Measurements from ENCODE around the gene FIGLA. TPM values are rescaled to one million over a fixed set of nuclear protein-coding genes. Genes with fewer than 3 reads are reported as not detected.

FIGLA gene
- total and polyA plus RNA-seq, 2 of the 8 experiments (the other 6 are each of a cell fraction or from before 2014, with no cell fraction given), result not detected

DNA sequence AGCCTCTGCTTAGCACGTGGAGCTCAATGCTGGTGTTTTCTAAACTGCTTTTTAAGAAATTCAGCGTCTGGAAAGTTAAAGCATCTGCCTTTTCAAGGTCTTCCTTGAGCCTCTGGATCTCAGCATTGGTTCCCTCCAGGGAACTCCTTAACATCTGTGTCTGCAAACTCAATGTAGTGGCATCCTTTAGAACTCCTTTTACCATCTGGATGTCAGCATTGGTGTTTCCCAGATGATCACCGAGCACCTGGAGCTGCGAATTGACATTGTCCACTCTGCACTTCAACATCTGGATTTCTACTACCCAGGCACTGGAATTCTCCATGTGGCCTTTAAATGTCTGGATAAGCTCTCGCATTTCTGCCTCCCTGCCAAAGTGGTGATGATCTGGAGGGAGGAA, 26.3 kb upstream of the FIGLA start:
- no peaks in the 10 kb centered on the region for H4K20me1 ChIP-seq (replicated peaks in 1 of 2; ENCODE audit: control insufficient read depth in 1 of 2, insufficient read depth in 2 of 2, low read length in 2 of 2)
- no peaks in the 10 kb centered on the region for H3K23me2 ChIP-seq (ENCODE audit: low read depth, low read length)
- H3K36me3 ChIP-seq (ENCODE audit: control insufficient read depth in 2 of 4, insufficient read depth in 4 of 4, low read length in 3 of 4), result no peaks in the 10 kb centered on the region
- no peak overlapping the region for H3K27ac ChIP-seq (ENCODE audit: low read depth, low read length)
- no peak overlapping the region for H2AFZ ChIP-seq (ENCODE audit: low read length)
- H3K4ac ChIP-seq (replicated peaks; ENCODE audit: insufficient read length, low read depth, low read length), result no peak overlapping the region
- H3K56ac ChIP-seq (replicated peaks; ENCODE audit: insufficient read length, low read depth, low read length), result no peak overlapping the region
- H3K27me3 ChIP-seq (replicated peaks in 1 of 4; ENCODE audit: control insufficient read depth in 3 of 4, extremely low read depth in 1 of 4, insufficient read depth in 3 of 4, low read length in 3 of 4), result peaks cover 0 to 3% (median 0%) of the 10 kb centered on the region in 4 experiments; a peak in 2 of 7 replicates
- POLR2A ChIA-PET (ENCODE audit: partially characterized antibody), result no interaction called here
- H3K4me3 ChIP-seq (ENCODE audit: extremely low read depth in 1 of 4, insufficient read depth in 2 of 4, low read depth in 3 of 4, low read length in 4 of 4), result no peak overlapping the region
- H3K9me3 ChIP-seq (ENCODE audit: insufficient read depth in 2 of 2, low read depth in 1 of 2, low read length in 1 of 2), result no peaks in the 10 kb centered on the region
- H2BK15ac ChIP-seq (ENCODE audit: low read length), result no peak overlapping the region
- no peak overlapping the region for H3K14ac ChIP-seq (ENCODE audit: insufficient read length)
- FAIRE-seq (no peak), DNase-seq (ENCODE audit: low read depth in 1 of 2, low spot score in 2 of 2) (no peak)
- no peak overlapping the region for H2BK5ac ChIP-seq (ENCODE audit: low read depth, low read length)
- no peak overlapping the region for H2BK12ac ChIP-seq (ENCODE audit: low read depth, low read length)
- no peak overlapping the region for H2BK20ac ChIP-seq (ENCODE audit: low read length)
- CTCF ChIA-PET (ENCODE audit: partially characterized antibody), result interaction anchor here (0.7 to 1.3 kb wide), 6 partner anchors 16 to 122 kb away, joined by 3 to 4 read pairs (median 3); no protein-coding TSS in a partner anchor
- H3K9ac ChIP-seq (replicated peaks in 1 of 4; ENCODE audit: extremely low read depth in 1 of 4, low read depth in 3 of 4, low read length in 3 of 4), result no peak overlapping the region
- H3K23ac ChIP-seq (ENCODE audit: insufficient read length), result no peak overlapping the region
- H3K18ac ChIP-seq (ENCODE audit: extremely low read depth, low read length), result no peak overlapping the region
- H2BK120ac ChIP-seq (replicated peaks; ENCODE audit: low read depth, low read length), result no peak overlapping the region
- no peak overlapping the region for H4K8ac ChIP-seq (ENCODE audit: extremely low read depth, insufficient read depth, low read length)
- no peak overlapping the region for H4K91ac ChIP-seq (replicated peaks; ENCODE audit: insufficient read length, low read length)
- H4K5ac ChIP-seq (ENCODE audit: insufficient read length, low read depth, low read length), result no peak overlapping the region
- TF ChIP-seq SP4 (IDR thresholded peaks at IDR 0.05; ENCODE audit: low read length) (no peak), CHD2 (IDR thresholded peaks at IDR 0.05; ENCODE audit: low read length) (no peak), CTBP2 (IDR thresholded peaks at IDR 0.05; ENCODE audit: borderline replicate concordance, insufficient read depth, insufficient read length, low read length) (no peak), POLR2AphosphoS5 (IDR thresholded peaks at IDR 0.05; ENCODE audit: low read depth, low read length) (no peak), ASH2L (IDR thresholded peaks at IDR 0.05; ENCODE audit: low read length) (no peak), NANOG (IDR thresholded peaks at IDR 0.05; ENCODE audit: insufficient read depth, low read depth, low read length, poor library complexity, severe bottlenecking) (no peak), EZH2 (IDR thresholded peaks at IDR 0.05; ENCODE audit: low read depth, low read length, severe bottlenecking) (no peak), SP2 (IDR thresholded peaks at IDR 0.05; ENCODE audit: low read length) (no peak), RBBP5 (IDR thresholded peaks at IDR 0.05; ENCODE audit: borderline replicate concordance, low read depth, low read length) (no peak), CBX8 (IDR thresholded peaks at IDR 0.05; ENCODE audit: borderline replicate concordance, low read depth, low read length) (no peak), HDAC2 (IDR thresholded peaks at IDR 0.05; ENCODE audit: borderline replicate concordance in 1 of 2, low read depth in 2 of 2, low read length in 2 of 2) (no peak), NRF1 (IDR thresholded peaks at IDR 0.05; ENCODE audit: low read depth, low read length) (no peak)
- WGBS, 2 experiments (ENCODE audit: extremely low coverage in 1 of 2, insufficient coverage in 1 of 2, insufficient read length in 1 of 2, insufficient replicate concordance in 2 of 2, low coverage in 1 of 2, low lambda C conversion rate in 2 of 2, missing lambda C conversion rate in 1 of 2), result 85% methylated on average over 5 of the region's 5 CpGs; no CpG with 5 or more reads in 1 of the 2 experiments
- no peak overlapping the region for H2AK5ac ChIP-seq (ENCODE audit: low read depth, low read length)
- no peaks in the 10 kb centered on the region for H3K79me2 ChIP-seq (ENCODE audit: control insufficient read depth in 1 of 2, insufficient read depth in 2 of 2, low read length in 2 of 2)
- no peak overlapping the region for H3K4me2 ChIP-seq (ENCODE audit: insufficient read depth in 1 of 2, low read depth in 2 of 2, low read length in 2 of 2)
- H3K79me1 ChIP-seq (ENCODE audit: low read depth, low read length), result no peaks in the 10 kb centered on the region
- H3K4me1 ChIP-seq (replicated peaks in 1 of 4; ENCODE audit: control insufficient read depth in 3 of 4, insufficient read depth in 4 of 4, low read length in 3 of 4), result no peaks in the 10 kb centered on the region; a peak in 1 of 7 replicates
